Measurements from ENCODE around the gene PSMB8.

DNA sequence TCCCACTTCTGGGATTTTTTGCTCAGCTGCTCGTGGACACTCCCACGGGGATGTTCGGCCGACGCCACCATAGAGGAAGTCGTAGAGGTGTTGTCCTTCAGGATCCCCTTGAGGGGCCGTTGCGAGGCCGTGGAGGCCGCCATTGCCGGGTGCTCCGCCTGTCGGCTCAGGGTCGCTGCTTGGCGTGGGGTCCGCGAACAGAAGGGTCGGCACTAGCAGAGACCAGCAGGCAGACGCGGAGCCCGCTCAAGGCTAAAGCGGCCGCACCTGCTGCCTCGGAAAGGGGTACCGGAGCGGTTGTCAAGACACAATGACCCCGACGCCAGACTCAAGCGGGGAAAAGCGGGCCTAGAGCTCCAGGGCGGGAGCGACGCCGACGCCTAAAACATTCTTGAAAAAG is 35.8 kb upstream of the PSMB8 start:
- TF ChIP-seq, protein P1, sequence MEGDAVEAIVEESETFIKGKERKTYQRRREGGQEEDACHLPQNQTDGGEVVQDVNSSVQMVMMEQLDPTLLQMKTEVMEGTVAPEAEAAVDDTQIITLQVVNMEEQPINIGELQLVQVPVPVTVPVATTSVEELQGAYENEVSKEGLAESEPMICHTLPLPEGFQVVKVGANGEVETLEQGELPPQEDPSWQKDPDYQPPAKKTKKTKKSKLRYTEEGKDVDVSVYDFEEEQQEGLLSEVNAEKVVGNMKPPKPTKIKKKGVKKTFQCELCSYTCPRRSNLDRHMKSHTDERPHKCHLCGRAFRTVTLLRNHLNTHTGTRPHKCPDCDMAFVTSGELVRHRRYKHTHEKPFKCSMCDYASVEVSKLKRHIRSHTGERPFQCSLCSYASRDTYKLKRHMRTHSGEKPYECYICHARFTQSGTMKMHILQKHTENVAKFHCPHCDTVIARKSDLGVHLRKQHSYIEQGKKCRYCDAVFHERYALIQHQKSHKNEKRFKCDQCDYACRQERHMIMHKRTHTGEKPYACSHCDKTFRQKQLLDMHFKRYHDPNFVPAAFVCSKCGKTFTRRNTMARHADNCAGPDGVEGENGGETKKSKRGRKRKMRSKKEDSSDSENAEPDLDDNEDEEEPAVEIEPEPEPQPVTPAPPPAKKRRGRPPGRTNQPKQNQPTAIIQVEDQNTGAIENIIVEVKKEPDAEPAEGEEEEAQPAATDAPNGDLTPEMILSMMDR (IDR thresholded peaks at IDR 0.05): no peak
- no peak for TF ChIP-seq POLR2A (IDR thresholded peaks at IDR 0.05)

All from upper lobe of left lung (tissue), 4 donors.